SK-N-SH (cell line): ENCODE measurements around the gene PTDSS2. TPM values are rescaled to one million over a fixed set of nuclear protein-coding genes. Genes with fewer than 3 reads are reported as not detected.

Source experiments
- CTCF ChIA-PET: fragments of 300-600, 350-600 bp; formaldehyde crosslinking; extraction: SDS; loops from one replicate; lab custom pipeline; 2021; lab: Yijun Ruan, JAX
- POLR2A ChIA-PET: fragments of 350-600 bp; sonication (Branson Sonifier 250); formaldehyde crosslinking; extraction: SDS; loops from one replicate; lab custom pipeline; 2020; ENCODE audit warnings: antibody characterized with exemption, inconsistent platforms; lab: Yijun Ruan, JAX
- DNase-seq: peaks from one replicate; pipeline ENCODE4 v3.0.0; 2012
- H2AFZ ChIP-seq: fragments of 200-600 bp; sonication (generic); 2 replicates; pipeline ENCODE4 v1.8.1; 2016; ENCODE audit warnings: antibody characterized with exemption, mild to moderate bottlenecking, low read depth
- H3F3A ChIP-seq: fragments of 200-600 bp; sonication (generic); replicated peaks from 2 replicates; pipeline ENCODE3; 2016; ENCODE audit warnings: antibody characterized with exemption, mild to moderate bottlenecking; ENCODE audit not compliant: insufficient read depth
- H3K27ac ChIP-seq, 2 experiments: fragments of 200-500 bp in 1 of 2; fragments of 200-600 bp in 1 of 2; sonication (Bioruptor generic) in 1 of 2; sonication (generic), shearing (Covaris generic) in 1 of 2; 2 replicates each; pipeline versions ENCODE4 v1.5.1 to v1.6.1; 2014 to 2016; ENCODE audit warnings: low read depth in 2 of 2, inconsistent platforms in 1 of 2, low read length in 1 of 2, mild to moderate bottlenecking in 1 of 2, mixed read lengths in 1 of 2
- H3K27me3 ChIP-seq: fragments of 200-600 bp; sonication (generic), shearing (Covaris generic); 2 replicates; pipeline ENCODE4 v1.6.1; 2016; ENCODE audit warnings: mixed run types; ENCODE audit not compliant: insufficient read depth
- H3K36me3 ChIP-seq, 2 experiments: fragments of 200-500 bp in 1 of 2; fragments of 200-600 bp in 1 of 2; sonication (Bioruptor generic) in 1 of 2; sonication (generic) in 1 of 2; replicated peaks in 1 of 2; 2 replicates each; pipeline versions ENCODE3 to v1.5.1; 2014 to 2016; ENCODE audit warnings: low read length in 1 of 2, mild to moderate bottlenecking in 1 of 2; ENCODE audit not compliant: insufficient read depth in 2 of 2, control insufficient read depth in 1 of 2
- H3K4me1 ChIP-seq, 2 experiments: fragments of 200-500 bp in 1 of 2; fragments of 200-600 bp in 1 of 2; sonication (Bioruptor generic) in 1 of 2; sonication (generic), shearing (Covaris generic) in 1 of 2; 2 replicates each; pipeline versions ENCODE4 v1.5.1 to v1.6.1; 2014 to 2016; ENCODE audit warnings: low read depth in 1 of 2, low read length in 1 of 2, mixed run types in 1 of 2; ENCODE audit not compliant: insufficient read depth in 2 of 2, control insufficient read depth in 1 of 2
- H3K4me2 ChIP-seq: fragments of 200-600 bp; sonication (generic), shearing (Covaris generic); 2 replicates; pipeline ENCODE4 v1.6.1; 2017; ENCODE audit warnings: mixed run types
- H3K4me3 ChIP-seq, 2 experiments: fragments of 200-500 bp in 1 of 2; fragments of 200-600 bp in 1 of 2; sonication (Bioruptor generic) in 1 of 2; sonication (generic), shearing (Covaris generic) in 1 of 2; 2 replicates each; pipeline versions ENCODE4 v1.5.1 to v1.8.1; 2014 to 2016; ENCODE audit warnings: low read depth in 2 of 2, inconsistent platforms in 1 of 2, low read length in 1 of 2, mild to moderate bottlenecking in 1 of 2, mixed read lengths in 1 of 2, moderate library complexity in 1 of 2
- H3K79me2 ChIP-seq: fragments of 200-600 bp; sonication (generic); 2 replicates; pipeline ENCODE4 v1.8.1; 2017; ENCODE audit warnings: mild to moderate bottlenecking; ENCODE audit not compliant: insufficient read depth
- H3K9ac ChIP-seq: fragments of 200-600 bp; sonication (generic); 2 replicates; pipeline ENCODE4 v1.6.1; 2017; ENCODE audit warnings: mixed run types
- H3K9me2 ChIP-seq: fragments of 200-600 bp; sonication (generic); 2 replicates; pipeline ENCODE4 v1.6.1; 2017; ENCODE audit warnings: mixed run types
- H3K9me3 ChIP-seq: fragments of 200-600 bp; sonication (generic); 2 replicates; pipeline ENCODE4 v1.6.1; 2017; ENCODE audit warnings: mixed run types, mild to moderate bottlenecking, moderate library complexity
- H4K20me1 ChIP-seq: fragments of 200-600 bp; sonication (generic); 2 replicates; pipeline ENCODE4 v1.6.1; 2017; ENCODE audit warnings: mild to moderate bottlenecking, mixed run types; ENCODE audit not compliant: insufficient read depth
- FOSL2 ChIP-seq: IDR thresholded peaks from 2 replicates; pipeline ENCODE4 v1.4.0; 2012; ENCODE audit warnings: low read depth, mild to moderate bottlenecking, moderate library complexity, borderline replicate concordance
- FOXJ3 ChIP-seq: sonication (generic); formaldehyde crosslinking; IDR thresholded peaks from 2 replicates; pipeline ENCODE4 v1.5.1; 2020; ENCODE audit warnings: mild to moderate bottlenecking, missing genetic modification reagents
- FOXM1 ChIP-seq: IDR thresholded peaks from 2 replicates; pipeline ENCODE4 v1.4.0; 2012; ENCODE audit warnings: low read depth, mild to moderate bottlenecking
- IRF3 ChIP-seq: fragments of 150-350 bp; IDR thresholded peaks from 2 replicates; pipeline ENCODE4 v1.6.1; 2016; ENCODE audit warnings: mild to moderate bottlenecking, low read depth, low read length
- JUND ChIP-seq: IDR thresholded peaks from 2 replicates; pipeline ENCODE4 v1.4.0; 2012
- NFIC ChIP-seq: IDR thresholded peaks from 2 replicates; pipeline ENCODE4 v1.4.0; 2012; ENCODE audit warnings: borderline replicate concordance
- NRF1 ChIP-seq: IDR thresholded peaks from 2 replicates; pipeline ENCODE4 v1.6.1; 2012; ENCODE audit warnings: low read depth, mild to moderate bottlenecking, low read length
- POLR2AphosphoS5 ChIP-seq: IDR thresholded peaks from 2 replicates; pipeline ENCODE4 v1.6.1; 2012; ENCODE audit warnings: low read depth, low read length
- RAD21 ChIP-seq: IDR thresholded peaks from 2 replicates; pipeline ENCODE4 v1.6.1; 2012; ENCODE audit warnings: mild to moderate bottlenecking, low read length
- RFX5 ChIP-seq: IDR thresholded peaks from 2 replicates; pipeline ENCODE4 v1.6.1; 2012; ENCODE audit warnings: mild to moderate bottlenecking, improper control_type of control experiment, low read length
- RXRA ChIP-seq: IDR thresholded peaks from 2 replicates; pipeline ENCODE4 v1.4.0; 2012; ENCODE audit warnings: low read depth, mild to moderate bottlenecking, borderline replicate concordance
- SIN3A ChIP-seq: IDR thresholded peaks from 2 replicates; pipeline ENCODE4 v1.6.1; 2012; ENCODE audit warnings: low read depth, mild to moderate bottlenecking, low read length, moderate library complexity, borderline replicate concordance
- TCF12 ChIP-seq: IDR thresholded peaks from 2 replicates; pipeline ENCODE4 v1.4.0; 2012
- TEAD4 ChIP-seq: IDR thresholded peaks from 2 replicates; pipeline ENCODE4 v1.4.0; 2012; ENCODE audit warnings: mild to moderate bottlenecking, borderline replicate concordance; ENCODE audit not compliant: insufficient read depth
- USF1 ChIP-seq: IDR thresholded peaks from 2 replicates; pipeline ENCODE4 v1.4.0; 2012; ENCODE audit warnings: low read depth, borderline replicate concordance
- WGBS: methylation state at CpG from one replicate; pipeline ENCODE4 v1.1.6; 2017; ENCODE audit warnings: low lambda C conversion rate; 5-methylcytosine and 5-hydroxymethylcytosine counted together
- polyA plus RNA-seq, 3 experiments: library from polyadenylated mRNA; depleted of rRNA; stranded (reverse); fragments of >200 nt; gene quantifications; 2 replicates each; pipeline ENCODE4 v1.2.3, GENCODE V29; 2012

Gene PTDSS2
- polyA plus RNA-seq, 1 of the 3 experiments (the other 2 are of a cell fraction), result 28.6 TPM

GRCh38 chr11:487571-488021, 37.5 kb downstream of the PTDSS2 start:
- Histone ChIP-seq H3K79me2 (no peaks in the 10 kb centered on the region; the same call in 1 of the 2 replicates), H3K4me2 (no peak overlapping the region), H3K9me2 (no peaks in the 10 kb centered on the region), H3K9me3 (no peaks in the 10 kb centered on the region), H4K20me1 (no peaks in the 10 kb centered on the region), H3K27me3 (no peaks in the 10 kb centered on the region), H3K4me1 (no peaks in the 10 kb centered on the region)
- WGBS, result 90% methylated on average over 6 of the region's 22 CpGs
- ChIA-PET CTCF (no interaction called here), POLR2A (no interaction called here)
- TF ChIP-seq RAD21 (no peak), FOXJ3 (CRISPR knock-in tag) (no peak), FOXM1 (no peak)
- TF ChIP-seq, all 33 proteins: peak for 0
- no peaks in the 10 kb centered on the region for H3F3A ChIP-seq
- H3K27ac ChIP-seq, result no peak overlapping the region
- no peak for DNase-seq
- H3K4me3 ChIP-seq, result no peak overlapping the region
- no peak overlapping the region for H2AFZ ChIP-seq
- H3K36me3 ChIP-seq, result peaks cover 0 to 19% of the 10 kb centered on the region in 2 experiments
- H3K9ac ChIP-seq, result no peak overlapping the region

GRCh38 chr11:488062-488461, 38.0 kb downstream of the PTDSS2 start:
- Histone ChIP-seq H3K79me2 (no peaks in the 10 kb centered on the region; the same call in 1 of the 2 replicates), H3K9me3 (no peaks in the 10 kb centered on the region), H3K27ac (no peak overlapping the region), H3K27me3 (no peaks in the 10 kb centered on the region), H3K4me3 (no peak overlapping the region), H3F3A (no peaks in the 10 kb centered on the region), H2AFZ (no peak overlapping the region), H3K36me3 (peaks cover 0 to 23% of the 10 kb centered on the region in 2 experiments), H3K9ac (no peak overlapping the region), H3K4me1 (no peaks in the 10 kb centered on the region), H3K9me2 (no peaks in the 10 kb centered on the region), H4K20me1 (no peaks in the 10 kb centered on the region), H3K4me2 (no peak overlapping the region)
- CTCF ChIA-PET, result no interaction called here
- DNase-seq, result no peak
- POLR2A ChIA-PET, result no interaction called here
- WGBS, result 72% methylated on average over 3 of the region's 25 CpGs
- TF ChIP-seq SIN3A (no peak), POLR2AphosphoS5 (no peak), RXRA (no peak), IRF3 (no peak), RAD21 (no peak), RFX5 (no peak), NFIC (no peak), NRF1 (no peak), TCF12 (no peak), USF1 (no peak), JUND (no peak), TEAD4 (no peak), FOSL2 (no peak)
